Transverse colon (tissue), 4 donors: ENCODE results near the gene GFRA4. TPM values are rescaled to one million over a fixed set of nuclear protein-coding genes. Genes with fewer than 3 reads are reported as not detected.

Source experiments
- DNase-seq: peaks from one replicate; pipeline ENCODE4 v3.0.0-alpha.2; 2019
- H3K27ac ChIP-seq, 4 donors: fragments of 200-600 bp; sonication (generic); 2 replicates each; pipeline ENCODE4 v1.5.1; 2016 to 2018; ENCODE audit warnings: inconsistent platforms in 4 of 4
- H3K27me3 ChIP-seq: fragments of 200-600 bp; sonication (generic); 2 replicates; pipeline ENCODE4 v1.5.1; 2017; ENCODE audit warnings: inconsistent platforms
- H3K36me3 ChIP-seq, 4 donors: fragments of 200-600 bp; sonication (generic); 2 replicates each; pipeline ENCODE4 v1.5.1; 2017 to 2019; ENCODE audit warnings: inconsistent platforms in 4 of 4
- H3K4me1 ChIP-seq, 4 donors: fragments of 200-600 bp; sonication (generic); 2 replicates each; pipeline ENCODE4 v1.5.1; 2017 to 2020; ENCODE audit warnings: inconsistent platforms in 4 of 4
- H3K4me3 ChIP-seq, 4 donors: fragments of 200-600 bp; sonication (generic); 1 replicate in 1 of 4; 2 replicates in 3 of 4; pipeline versions ENCODE4 v1.5.1 to v1.6.1; 2017 to 2019; ENCODE audit warnings: inconsistent platforms in 4 of 4
- H3K9me3 ChIP-seq, 2 donors: fragments of 200-600 bp; sonication (generic); 2 replicates each; pipeline ENCODE4 v1.5.1; 2017 to 2019; ENCODE audit warnings: inconsistent platforms in 2 of 2
- CTCF ChIP-seq, 5 experiments: fragments of 200-600 bp in 3 of 5; fragments of 450-650 bp in 2 of 5; sonication (generic) in 3 of 5; IDR thresholded peaks; 1 replicate in 2 of 5; 2 replicates in 3 of 5; pipeline ENCODE4 v1.5.1; 2016 to 2017; ENCODE audit warnings: antibody characterized with exemption in 5 of 5, inconsistent platforms in 3 of 5, mild to moderate bottlenecking in 2 of 5, moderate library complexity in 1 of 5
- EP300 ChIP-seq: sonication (generic); formaldehyde crosslinking; IDR thresholded peaks from one replicate; pipeline ENCODE4 v1.6.1; 2017; ENCODE audit warnings: antibody characterized with exemption, low read depth
- POLR2A ChIP-seq: fragments of 450-650 bp; IDR thresholded peaks from one replicate; pipeline ENCODE4 v1.6.1; 2016; ENCODE audit warnings: antibody characterized with exemption, mild to moderate bottlenecking, moderate library complexity
- POLR2AphosphoS5 ChIP-seq, 3 donors: sonication (generic); formaldehyde crosslinking; IDR thresholded peaks; one replicate each; pipeline ENCODE4 v1.6.1; 2016; ENCODE audit warnings: antibody characterized with exemption in 3 of 3
- WGBS, 2 donors: methylation state at CpG; one replicate each; pipeline ENCODE4 v1.1.5; 2018; ENCODE audit warnings: low coverage in 1 of 2; 5-methylcytosine and 5-hydroxymethylcytosine counted together
- in situ Hi-C, 4 donors: fragments of 200-750 bp; cut with MboI; loops; one replicate each; pipeline versions ENCODE4 v1.15.0 to v1.15.1; 2017; ENCODE audit warnings: low sequenced_read_pairs in 3 of 4, low pct_ligation_motif_present in 1 of 4, low pct_unique_long_range_greater_than_20kb in 1 of 4
- intact Hi-C: fragments of 100-400 bp; cut with DNase I; formaldehyde crosslinking; loops from one replicate; pipeline ENCODE4 v1.15.1; 2023; ENCODE audit warnings: low total_unique reads
- total RNA-seq, 4 donors: library from RNA; depleted of rRNA; stranded (reverse); fragments of >200 nt; gene quantifications; one replicate each; pipeline ENCODE4 v1.1.0, GENCODE V29; 2016

GFRA4 gene
- total RNA-seq, 4 donors from 2014 or later = not detected

- H3K4me3 ChIP-seq = no peak overlapping the region
- 51% methylated on average over 6 of the region's 6 CpGs; no CpG with 5 or more reads in 1 of the 2 donors for WGBS, 2 donors
- H3K36me3 ChIP-seq = no peaks in the 10 kb centered on the region
- no peaks in the 10 kb centered on the region for H3K27me3 ChIP-seq
- H3K9me3 ChIP-seq = no peaks in the 10 kb centered on the region
- no peak for DNase-seq
- intact Hi-C loops (loop anchor here (1.0 kb wide), 1 partner anchor 35 kb away; no protein-coding TSS in a partner anchor), in situ Hi-C loops (no loop called here)
- no peak for TF ChIP-seq POLR2A
- TF ChIP-seq EP300 = no peak
- TF ChIP-seq POLR2AphosphoS5 (IDR thresholded peaks at IDR 0.05) = no peak
- peak overlapping the region in 2 of 4 donors; percentile 1 to 36 for H3K27ac ChIP-seq
- H3K4me1 ChIP-seq = peaks cover 0 to 3% (median 0%) of the 10 kb centered on the region in 4 donors
Measured at GRCh38 chr20:3710011-3710466, 46.8 kb upstream of the GFRA4 start.

GRCh38 chr20:3707508-3707899 is 44.3 kb upstream of the GFRA4 start:
- in situ Hi-C loops (no loop called here), intact Hi-C loops (no loop called here)
- no peak for DNase-seq
- H3K27me3 ChIP-seq = no peaks in the 10 kb centered on the region
- H3K27ac ChIP-seq = no peak overlapping the region
- no peaks in the 10 kb centered on the region for H3K9me3 ChIP-seq
- no peak overlapping the region for H3K4me3 ChIP-seq
- H3K36me3 ChIP-seq = no peaks in the 10 kb centered on the region
- TF ChIP-seq CTCF (IDR thresholded peaks at IDR 0.05) (no peak), POLR2A (no peak), POLR2AphosphoS5 (IDR thresholded peaks at IDR 0.05) (no peak), EP300 (no peak)
- peaks cover 0 to 3% (median 0%) of the 10 kb centered on the region in 4 donors for H3K4me1 ChIP-seq
- 85% methylated on average over 3 of the region's 3 CpGs; no CpG with 5 or more reads in 1 of the 2 donors for WGBS, 2 donors

- Histone ChIP-seq H3K4me1 (peaks cover 0 to 3% (median 0%) of the 10 kb centered on the region in 4 donors), H3K36me3 (no peaks in the 10 kb centered on the region)
Measured at GRCh38 chr20:3706774-3707507, 43.7 kb upstream of the GFRA4 start.

GRCh38 chr20:3705970-3706739 is 43.0 kb upstream of the GFRA4 start:
- Histone ChIP-seq H3K9me3 (no peaks in the 10 kb centered on the region), H3K27ac (no peak overlapping the region), H3K27me3 (no peaks in the 10 kb centered on the region), H3K36me3 (no peaks in the 10 kb centered on the region), H3K4me3 (no peak overlapping the region), H3K4me1 (peaks cover 0 to 3% (median 0%) of the 10 kb centered on the region in 4 donors)
- intact Hi-C loops = no loop called here
- in situ Hi-C loops = no loop called here
- DNase-seq = no peak
- WGBS, 2 donors = 90% methylated on average over 31 of the region's 31 CpGs; no CpG with 5 or more reads in 1 of the 2 donors
- TF ChIP-seq CTCF (IDR thresholded peaks at IDR 0.05) = no peak
- TF ChIP-seq EP300 = no peak
- TF ChIP-seq POLR2A = no peak
- TF ChIP-seq POLR2AphosphoS5 (IDR thresholded peaks at IDR 0.05) = no peak

More at GRCh38 chr20:3706774-3707507, 43.7 kb upstream of the GFRA4 start:
- WGBS, 2 donors = 81% methylated on average over 10 of the region's 10 CpGs; no CpG with 5 or more reads in 1 of the 2 donors
- Histone ChIP-seq H3K9me3 (no peaks in the 10 kb centered on the region), H3K27me3 (no peaks in the 10 kb centered on the region), H3K27ac (no peak overlapping the region), H3K4me3 (no peak overlapping the region)
- in situ Hi-C loops (no loop called here), intact Hi-C loops (no loop called here)
- no peak for DNase-seq
- TF ChIP-seq CTCF (IDR thresholded peaks at IDR 0.05) (no peak), POLR2AphosphoS5 (IDR thresholded peaks at IDR 0.05) (no peak), EP300 (no peak), POLR2A (no peak)
